Measurements from ENCODE around the gene GALNT5.
A peak's percentile ranks its signal among the peaks of the same experiment; 100 is the strongest.

The GALNT5 gene

GRCh38 chr2:157312866-157313486 is 55.5 kb downstream of the GALNT5 start:
- no peak for DNase-seq
- in situ Hi-C loops (cut with HindIII; ENCODE audit: low pct_ligation_motif_present, low pct_unique_long_range_greater_than_20kb, low sequenced_read_pairs), result no loop called here

- no peak for DNase-seq
- in situ Hi-C loops (cut with HindIII; ENCODE audit: low pct_ligation_motif_present, low pct_unique_long_range_greater_than_20kb, low sequenced_read_pairs), result no loop called here
These were observed 58.4 kb downstream of the GALNT5 start for GRCh38 chr2:157315901-157316300.

- no peak for DNase-seq
- in situ Hi-C loops (cut with HindIII; ENCODE audit: low pct_ligation_motif_present, low pct_unique_long_range_greater_than_20kb, low sequenced_read_pairs), result no loop called here
These were observed 61.4 kb downstream of the GALNT5 start for GRCh38 chr2:157318884-157319283.

- in situ Hi-C loops (cut with HindIII; ENCODE audit: low pct_ligation_motif_present, low pct_unique_long_range_greater_than_20kb, low sequenced_read_pairs), result no loop called here
- DNase-seq, result no peak
These were observed 62.3 kb downstream of the GALNT5 start for GRCh38 chr2:157319795-157320194.

- in situ Hi-C loops (cut with HindIII; ENCODE audit: low pct_ligation_motif_present, low pct_unique_long_range_greater_than_20kb, low sequenced_read_pairs), result no loop called here
These were observed 62.9 kb downstream of the GALNT5 start for GRCh38 chr2:157320409-157320808.

GRCh38 chr2:157321466-157321865 is 64.0 kb downstream of the GALNT5 start:
- in situ Hi-C loops (cut with HindIII; ENCODE audit: low pct_ligation_motif_present, low pct_unique_long_range_greater_than_20kb, low sequenced_read_pairs), result no loop called here
- no peak for DNase-seq

More at GRCh38 chr2:157320409-157320808, 62.9 kb downstream of the GALNT5 start:
- no peak for DNase-seq

- no peak for DNase-seq
- in situ Hi-C loops (cut with HindIII; ENCODE audit: low pct_ligation_motif_present, low pct_unique_long_range_greater_than_20kb, low sequenced_read_pairs), result no loop called here
These were observed 64.9 kb downstream of the GALNT5 start for GRCh38 chr2:157322432-157322831.

- in situ Hi-C loops (cut with HindIII; ENCODE audit: low pct_ligation_motif_present, low pct_unique_long_range_greater_than_20kb, low sequenced_read_pairs), result no loop called here
- DNase-seq, result no peak
These were observed 66.9 kb downstream of the GALNT5 start for GRCh38 chr2:157324331-157324843.

GRCh38 chr2:157325786-157326185 is 68.3 kb downstream of the GALNT5 start, which contains the start of gene ERMN:
Gene ERMN (minus strand): TSS chr2:157325824. CDS start chr2:157325642, 182 bp downstream.
- no peak for DNase-seq
- in situ Hi-C loops (cut with HindIII; ENCODE audit: low pct_ligation_motif_present, low pct_unique_long_range_greater_than_20kb, low sequenced_read_pairs), result no loop called here

GRCh38 chr2:157326698-157327097 is 69.2 kb downstream of the GALNT5 start:
- DNase-seq, result no peak
- in situ Hi-C loops (cut with HindIII; ENCODE audit: low pct_ligation_motif_present, low pct_unique_long_range_greater_than_20kb, low sequenced_read_pairs), result no loop called here

- in situ Hi-C loops (cut with HindIII; ENCODE audit: low pct_ligation_motif_present, low pct_unique_long_range_greater_than_20kb, low sequenced_read_pairs), result no loop called here
- no peak for DNase-seq
These were observed 69.7 kb downstream of the GALNT5 start for GRCh38 chr2:157327200-157327599.

- in situ Hi-C loops (cut with HindIII; ENCODE audit: low pct_ligation_motif_present, low pct_unique_long_range_greater_than_20kb, low sequenced_read_pairs), result no loop called here
- peak; percentile 64 for DNase-seq
These were observed 70.4 kb downstream of the GALNT5 start for GRCh38 chr2:157327621-157328500.

- in situ Hi-C loops (cut with HindIII; ENCODE audit: low pct_ligation_motif_present, low pct_unique_long_range_greater_than_20kb, low sequenced_read_pairs), result no loop called here
These were observed 72.0 kb downstream of the GALNT5 start for GRCh38 chr2:157329524-157329923.

GRCh38 chr2:157333304-157334047 is 76.0 kb downstream of the GALNT5 start:
- no peak for DNase-seq
- in situ Hi-C loops (cut with HindIII; ENCODE audit: low pct_ligation_motif_present, low pct_unique_long_range_greater_than_20kb, low sequenced_read_pairs), result no loop called here

More at GRCh38 chr2:157329524-157329923, 72.0 kb downstream of the GALNT5 start:
- DNase-seq, result no peak

GRCh38 chr2:157334335-157334734 is 76.8 kb downstream of the GALNT5 start:
- in situ Hi-C loops (cut with HindIII; ENCODE audit: low pct_ligation_motif_present, low pct_unique_long_range_greater_than_20kb, low sequenced_read_pairs), result no loop called here
- DNase-seq, result no peak

GRCh38 chr2:157334797-157335196 is 77.3 kb downstream of the GALNT5 start:
- DNase-seq, result no peak
- in situ Hi-C loops (cut with HindIII; ENCODE audit: low pct_ligation_motif_present, low pct_unique_long_range_greater_than_20kb, low sequenced_read_pairs), result no loop called here

GRCh38 chr2:157336137-157337010 is 78.9 kb downstream of the GALNT5 start:
- in situ Hi-C loops (cut with HindIII; ENCODE audit: low pct_ligation_motif_present, low pct_unique_long_range_greater_than_20kb, low sequenced_read_pairs), result no loop called here
- DNase-seq, result peak; percentile 58

GRCh38 chr2:157337978-157338377 is 80.5 kb downstream of the GALNT5 start:
- DNase-seq, result no peak
- in situ Hi-C loops (cut with HindIII; ENCODE audit: low pct_ligation_motif_present, low pct_unique_long_range_greater_than_20kb, low sequenced_read_pairs), result no loop called here
